Tibial nerve (tissue), 4 donors: ENCODE data around the gene TBX21. TPM values are rescaled to one million over a fixed set of nuclear protein-coding genes. Genes with fewer than 3 reads are reported as not detected.

Source experiments
- DNase-seq, 2 donors: peaks; one replicate each; pipeline ENCODE4 v3.0.0-alpha.2; 2019; ENCODE audit warnings: low spot score in 2 of 2
- H3K27ac ChIP-seq, 4 donors: fragments of 200-600 bp; sonication (generic) in 3 of 4; one replicate each; pipeline ENCODE4 v1.5.1; 2017 to 2019; ENCODE audit warnings: mild to moderate bottlenecking in 1 of 4
- H3K27me3 ChIP-seq, 2 donors: fragments of 200-600 bp; sonication (generic) in 1 of 2; one replicate each; pipeline versions ENCODE4 v1.5.1 to v1.6.0; 2017 to 2019
- H3K36me3 ChIP-seq, 3 donors: fragments of 200-600 bp; sonication (generic); one replicate each; pipeline ENCODE4 v1.5.1; 2018 to 2019
- H3K4me1 ChIP-seq, 4 donors: fragments of 200-600 bp; sonication (generic) in 3 of 4; one replicate each; pipeline ENCODE4 v1.5.1; 2017 to 2019
- H3K4me3 ChIP-seq, 4 donors: fragments of 200-600 bp; sonication (generic) in 3 of 4; one replicate each; pipeline ENCODE4 v1.5.1; 2017 to 2019; ENCODE audit warnings: mild to moderate bottlenecking in 1 of 4, moderate library complexity in 1 of 4
- H3K9me3 ChIP-seq, 4 donors: fragments of 200-600 bp; sonication (generic) in 3 of 4; one replicate each; pipeline ENCODE4 v1.5.1; 2017 to 2019
- EP300 ChIP-seq, 2 donors: sonication (generic); formaldehyde crosslinking; IDR thresholded peaks; one replicate each; pipeline ENCODE4 v1.6.1; 2017; ENCODE audit warnings: antibody characterized with exemption in 2 of 2, mild to moderate bottlenecking in 1 of 2
- POLR2A ChIP-seq, 2 donors: fragments of 450-650 bp; IDR thresholded peaks; one replicate each; pipeline ENCODE4 v1.6.1; 2017; ENCODE audit warnings: antibody characterized with exemption in 2 of 2, mild to moderate bottlenecking in 2 of 2, moderate library complexity in 2 of 2
- WGBS, 2 donors: methylation state at CpG; one replicate each; pipeline ENCODE4 v1.1.5; 2018; 5-methylcytosine and 5-hydroxymethylcytosine counted together
- total RNA-seq, 4 donors: library from RNA; depleted of rRNA; stranded (reverse); fragments of >200 nt; gene quantifications; one replicate each; pipeline ENCODE4 v1.1.0, GENCODE V29; 2016
- TF ChIP-seq, protein P1 (sequence below), 5 experiments: fragments of 200-600 bp in 3 of 5; fragments of 450-650 bp in 2 of 5; sonication (generic) in 3 of 5; IDR thresholded peaks; one replicate each; pipeline ENCODE4 v1.5.1; 2016 to 2019; ENCODE audit warnings: antibody characterized with exemption in 5 of 5, mild to moderate bottlenecking in 3 of 5, moderate library complexity in 2 of 5

TBX21 gene
- total RNA-seq, 4 donors from 2014 or later, result 1.9 to 3.3 (median 2.1) TPM; not detected in 1

DNA sequence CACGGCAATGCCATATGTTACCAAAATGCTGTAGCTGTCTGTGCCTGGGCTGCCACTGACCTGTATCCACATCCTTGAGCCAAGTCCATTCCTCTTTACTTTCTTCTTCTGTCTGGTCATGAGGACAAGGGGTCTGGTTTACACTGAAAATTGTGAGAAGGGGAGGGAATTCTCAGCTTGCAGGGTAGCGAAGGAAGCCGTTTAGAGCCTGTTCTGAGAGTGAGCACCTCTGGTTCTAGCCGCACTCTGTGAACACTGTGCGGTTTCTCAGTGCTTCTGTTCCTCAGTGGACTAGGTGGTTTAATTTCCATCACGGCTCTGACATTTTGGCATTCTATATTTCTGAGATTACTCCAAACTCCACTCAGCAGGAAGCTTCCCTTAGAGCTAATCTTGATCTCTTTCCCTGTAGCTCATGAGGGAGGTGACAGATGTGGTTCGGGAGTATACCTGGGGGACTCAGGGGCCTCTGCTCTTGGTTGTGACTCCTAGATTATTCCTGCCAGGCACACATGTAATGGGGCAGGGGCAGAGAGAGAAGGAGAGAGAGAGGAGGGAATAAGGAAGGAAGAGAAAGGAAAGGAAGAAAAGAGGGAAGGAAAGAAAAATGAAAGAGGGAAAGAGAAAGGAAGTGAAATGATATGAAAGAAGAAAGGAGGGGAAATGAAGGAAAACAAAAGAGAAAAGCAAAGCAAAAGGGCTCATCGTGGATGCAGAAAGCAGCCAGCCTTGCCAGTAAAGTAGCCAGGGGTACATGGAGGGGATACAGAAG lies 14.2 kb upstream of the TBX21 start:
- Histone ChIP-seq H3K4me3 (no peak overlapping the region), H3K9me3 (no peaks in the 10 kb centered on the region), H3K27me3 (peaks cover 0 to 62% of the 10 kb centered on the region in 2 donors), H3K4me1 (peaks cover 0 to 12% (median 6%) of the 10 kb centered on the region in 4 donors), H3K27ac (no peak overlapping the region), H3K36me3 (no peaks in the 10 kb centered on the region)
- TF ChIP-seq, protein P1, sequence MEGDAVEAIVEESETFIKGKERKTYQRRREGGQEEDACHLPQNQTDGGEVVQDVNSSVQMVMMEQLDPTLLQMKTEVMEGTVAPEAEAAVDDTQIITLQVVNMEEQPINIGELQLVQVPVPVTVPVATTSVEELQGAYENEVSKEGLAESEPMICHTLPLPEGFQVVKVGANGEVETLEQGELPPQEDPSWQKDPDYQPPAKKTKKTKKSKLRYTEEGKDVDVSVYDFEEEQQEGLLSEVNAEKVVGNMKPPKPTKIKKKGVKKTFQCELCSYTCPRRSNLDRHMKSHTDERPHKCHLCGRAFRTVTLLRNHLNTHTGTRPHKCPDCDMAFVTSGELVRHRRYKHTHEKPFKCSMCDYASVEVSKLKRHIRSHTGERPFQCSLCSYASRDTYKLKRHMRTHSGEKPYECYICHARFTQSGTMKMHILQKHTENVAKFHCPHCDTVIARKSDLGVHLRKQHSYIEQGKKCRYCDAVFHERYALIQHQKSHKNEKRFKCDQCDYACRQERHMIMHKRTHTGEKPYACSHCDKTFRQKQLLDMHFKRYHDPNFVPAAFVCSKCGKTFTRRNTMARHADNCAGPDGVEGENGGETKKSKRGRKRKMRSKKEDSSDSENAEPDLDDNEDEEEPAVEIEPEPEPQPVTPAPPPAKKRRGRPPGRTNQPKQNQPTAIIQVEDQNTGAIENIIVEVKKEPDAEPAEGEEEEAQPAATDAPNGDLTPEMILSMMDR (IDR thresholded peaks at IDR 0.05), result no peak
- TF ChIP-seq POLR2A (IDR thresholded peaks at IDR 0.05) (no peak), EP300 (IDR thresholded peaks at IDR 0.05) (no peak)
- DNase-seq, result no peak
- 39 to 57% methylated on average over 8 of the region's 8 CpGs for WGBS, 2 donors

DNA sequence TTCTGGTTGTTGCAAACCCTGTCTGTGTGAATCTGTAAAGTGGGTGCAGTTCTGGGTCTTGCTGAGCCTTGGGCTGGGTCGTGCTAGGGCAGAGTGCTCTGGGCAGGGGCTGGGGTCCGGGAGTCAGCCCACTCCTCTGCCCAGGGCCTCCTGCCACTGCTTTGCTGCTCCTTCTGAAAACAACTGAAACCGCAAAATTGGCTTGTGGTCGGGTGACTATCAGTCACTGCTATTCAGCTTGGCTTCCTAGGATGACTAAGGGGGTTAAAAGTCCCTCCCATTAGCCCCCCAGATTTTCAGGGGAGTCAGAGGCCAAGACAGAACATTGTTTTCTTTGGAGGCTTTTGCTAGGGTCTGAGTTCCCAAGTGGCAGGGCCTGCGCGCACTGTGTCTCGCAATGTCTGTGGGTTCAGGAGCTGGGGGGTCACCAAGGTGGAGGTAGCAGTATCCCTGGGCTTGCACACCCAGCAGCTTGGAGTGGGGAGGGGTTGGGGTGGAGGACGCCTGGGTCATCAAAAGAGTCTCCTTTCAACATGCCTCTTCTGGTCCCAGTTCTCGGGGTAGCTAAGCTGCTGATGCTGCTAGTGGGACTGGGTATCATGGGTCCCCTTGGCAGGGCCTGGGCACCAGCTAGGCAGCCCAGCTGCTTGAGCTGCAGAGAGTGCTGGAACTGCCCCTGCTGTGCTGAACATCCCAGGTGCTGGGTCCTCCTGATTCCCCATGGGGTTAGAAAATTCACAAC lies 13.5 kb upstream of the TBX21 start:
- Histone ChIP-seq H3K36me3 (no peaks in the 10 kb centered on the region), H3K27ac (no peak overlapping the region), H3K4me1 (peaks cover 0 to 12% (median 6%) of the 10 kb centered on the region in 4 donors), H3K27me3 (peaks cover 0 to 64% of the 10 kb centered on the region in 2 donors), H3K9me3 (no peaks in the 10 kb centered on the region), H3K4me3 (no peak overlapping the region)
- no peak for TF ChIP-seq EP300 (IDR thresholded peaks at IDR 0.05)
- TF ChIP-seq, protein P1 (IDR thresholded peaks at IDR 0.05), result no peak
- TF ChIP-seq POLR2A (IDR thresholded peaks at IDR 0.05), result no peak
- WGBS, 2 donors, result 70 to 73% methylated on average over 9 of the region's 9 CpGs
- no peak for DNase-seq

DNA sequence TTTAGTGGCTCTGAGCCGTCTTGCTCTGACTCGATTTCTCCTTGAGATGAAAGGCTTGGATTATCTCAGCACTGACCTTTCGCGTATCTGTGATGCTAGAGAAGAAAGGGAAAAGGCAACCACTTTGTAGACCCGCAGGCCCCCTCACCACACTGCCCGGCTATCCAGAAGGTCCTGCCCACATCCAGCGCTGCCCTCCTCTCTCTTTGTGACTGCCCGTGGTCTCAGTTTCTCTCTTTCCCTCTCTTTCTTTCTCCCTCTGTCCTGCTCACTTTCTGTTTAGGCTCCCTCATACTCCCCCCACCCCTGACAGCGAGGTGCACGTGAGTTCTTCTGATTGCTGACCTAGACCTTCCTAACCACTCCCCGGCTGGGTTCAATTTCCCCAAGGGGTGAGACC lies 12.8 kb upstream of the TBX21 start:
- Histone ChIP-seq H3K4me1 (peaks cover 0 to 12% (median 6%) of the 10 kb centered on the region in 4 donors), H3K27me3 (peaks cover 0 to 70% of the 10 kb centered on the region in 2 donors), H3K9me3 (no peaks in the 10 kb centered on the region), H3K27ac (no peak overlapping the region), H3K36me3 (no peaks in the 10 kb centered on the region), H3K4me3 (no peak overlapping the region)
- 45 to 54% methylated on average over 11 of the region's 11 CpGs for WGBS, 2 donors
- no peak for DNase-seq
- no peak for TF ChIP-seq POLR2A (IDR thresholded peaks at IDR 0.05)
- TF ChIP-seq, protein P1 (IDR thresholded peaks at IDR 0.05), result no peak
- no peak for TF ChIP-seq EP300 (IDR thresholded peaks at IDR 0.05)

DNA sequence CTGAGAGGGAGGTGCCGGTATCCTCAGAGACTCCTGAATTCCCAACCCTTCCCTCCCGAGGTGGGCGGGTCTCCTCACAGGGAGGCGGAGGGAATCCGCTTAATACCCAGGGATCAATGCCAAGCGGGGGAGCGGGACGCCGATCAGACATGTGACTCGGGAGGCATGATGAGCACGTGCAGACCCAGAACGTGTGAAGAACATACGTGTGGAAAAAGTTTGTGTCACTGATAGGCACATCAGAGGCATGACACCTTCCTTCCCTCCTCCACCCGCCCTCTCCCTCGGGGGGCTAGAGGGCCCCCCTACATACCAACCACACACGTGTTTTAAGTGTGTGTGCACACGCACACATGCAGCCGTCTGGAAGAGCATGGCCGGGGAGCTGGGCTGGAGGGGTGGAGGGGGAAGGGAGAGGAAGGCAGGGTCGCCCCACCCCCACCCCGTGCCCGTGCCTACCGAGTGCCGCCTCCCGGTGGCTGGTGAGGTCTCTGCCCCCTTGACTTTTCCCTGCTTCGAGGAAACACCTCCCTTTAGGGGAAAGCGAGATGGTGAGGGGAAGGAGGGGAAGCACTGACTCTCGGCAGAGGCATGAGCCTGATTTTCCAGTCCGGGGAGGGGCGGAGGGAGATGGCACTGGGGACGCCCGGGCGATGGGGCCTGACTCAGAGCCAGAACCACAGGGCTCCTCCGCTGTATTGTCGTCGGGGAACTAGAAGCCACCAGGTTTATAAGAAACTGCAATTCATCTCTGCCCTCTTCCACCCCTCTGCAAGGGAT lies 12.1 kb upstream of the TBX21 start:
- H3K4me1 ChIP-seq, result peaks cover 0 to 12% (median 6%) of the 10 kb centered on the region in 4 donors
- WGBS, 2 donors, result 5 to 10% methylated on average over 27 to 36 of the region's 36 CpGs
- H3K27me3 ChIP-seq, result peaks cover 0 to 77% of the 10 kb centered on the region in 2 donors
- no peak for DNase-seq
- no peak overlapping the region for H3K4me3 ChIP-seq
- H3K9me3 ChIP-seq, result no peaks in the 10 kb centered on the region
- TF ChIP-seq, protein P1 (IDR thresholded peaks at IDR 0.05), result no peak
- TF ChIP-seq EP300 (IDR thresholded peaks at IDR 0.05) (no peak), POLR2A (IDR thresholded peaks at IDR 0.05) (no peak)
- H3K36me3 ChIP-seq, result no peaks in the 10 kb centered on the region
- H3K27ac ChIP-seq, result no peak overlapping the region
